ENCODE results near the gene FGFBP3. TPM values are rescaled to one million over a fixed set of nuclear protein-coding genes. Genes with fewer than 3 reads are reported as not detected.

FGFBP3 gene
- total RNA-seq = 0.77 TPM
- long read RNA-seq, partial matches to known transcripts = 0 of 1 reads
- long read RNA-seq, other reads (novel, unspliced or antisense) = 1 of 1 reads

DNA sequence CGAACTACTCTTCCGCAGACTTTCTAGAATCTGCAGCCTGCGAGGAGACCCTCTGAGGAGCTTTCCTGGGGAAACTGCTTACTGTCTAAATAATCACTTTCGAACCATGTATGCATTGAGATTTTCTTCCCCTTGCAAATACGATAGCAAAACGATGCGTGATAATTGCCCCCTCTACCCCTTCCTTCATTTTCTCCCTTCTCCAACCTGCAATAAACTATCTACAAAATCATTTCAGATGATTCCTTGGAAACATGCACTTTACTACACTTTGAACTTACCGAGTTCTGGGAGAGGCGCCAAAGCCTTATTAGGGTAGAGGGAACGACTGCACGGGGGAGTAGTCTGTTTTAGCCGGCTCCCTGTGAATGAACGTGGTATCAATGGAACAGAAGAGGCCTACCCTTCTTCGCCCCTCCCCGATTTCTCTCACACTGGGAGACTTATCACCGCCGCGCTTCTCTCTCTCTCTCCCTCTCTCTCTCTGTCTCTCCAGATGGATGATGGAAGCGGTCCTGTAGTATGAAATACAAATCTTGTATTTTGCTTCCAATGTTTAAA lies at the start of gene FGFBP3:
Gene FGFBP3 (minus strand): TSS at position 370 of the 561 bp plus-strand sequence. CDS start 517 bp downstream, outside the sequence.
- no peak for DNase-seq
- peaks cover 19% of the 10 kb centered on the region for H3K4me1 ChIP-seq
- TF ChIP-seq, protein P1, sequence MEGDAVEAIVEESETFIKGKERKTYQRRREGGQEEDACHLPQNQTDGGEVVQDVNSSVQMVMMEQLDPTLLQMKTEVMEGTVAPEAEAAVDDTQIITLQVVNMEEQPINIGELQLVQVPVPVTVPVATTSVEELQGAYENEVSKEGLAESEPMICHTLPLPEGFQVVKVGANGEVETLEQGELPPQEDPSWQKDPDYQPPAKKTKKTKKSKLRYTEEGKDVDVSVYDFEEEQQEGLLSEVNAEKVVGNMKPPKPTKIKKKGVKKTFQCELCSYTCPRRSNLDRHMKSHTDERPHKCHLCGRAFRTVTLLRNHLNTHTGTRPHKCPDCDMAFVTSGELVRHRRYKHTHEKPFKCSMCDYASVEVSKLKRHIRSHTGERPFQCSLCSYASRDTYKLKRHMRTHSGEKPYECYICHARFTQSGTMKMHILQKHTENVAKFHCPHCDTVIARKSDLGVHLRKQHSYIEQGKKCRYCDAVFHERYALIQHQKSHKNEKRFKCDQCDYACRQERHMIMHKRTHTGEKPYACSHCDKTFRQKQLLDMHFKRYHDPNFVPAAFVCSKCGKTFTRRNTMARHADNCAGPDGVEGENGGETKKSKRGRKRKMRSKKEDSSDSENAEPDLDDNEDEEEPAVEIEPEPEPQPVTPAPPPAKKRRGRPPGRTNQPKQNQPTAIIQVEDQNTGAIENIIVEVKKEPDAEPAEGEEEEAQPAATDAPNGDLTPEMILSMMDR (IDR thresholded peaks at IDR 0.05) = no peak
- no peaks in the 10 kb centered on the region for H3K36me3 ChIP-seq
- intact Hi-C loops (cut with DNase I) = no loop called here
- ATAC-seq = peak; percentile 34 to 36
- peak within 1 kb of the TSS; percentile 80 for H3K27ac ChIP-seq
- no peaks in the 10 kb centered on the region for H3K27me3 ChIP-seq (ENCODE audit: low read depth)
- H3K9me3 ChIP-seq = no peaks in the 10 kb centered on the region
- H3K4me3 ChIP-seq = peak within 1 kb of the TSS; percentile 88

GRCh38 chr10:91957091-91957490 lies 47.8 kb upstream of the FGFBP3 start:
- DNase-seq (no peak), ATAC-seq (no peak)
- intact Hi-C loops (cut with DNase I) = no loop called here
- Histone ChIP-seq H3K9me3 (no peaks in the 10 kb centered on the region), H3K27me3 (ENCODE audit: low read depth) (no peaks in the 10 kb centered on the region), H3K4me1 (no peaks in the 10 kb centered on the region), H3K4me3 (no peak overlapping the region), H3K36me3 (peaks cover 99% of the 10 kb centered on the region), H3K27ac (no peak overlapping the region)
- TF ChIP-seq, protein P1 (IDR thresholded peaks at IDR 0.05) = no peak

GRCh38 chr10:91955114-91955513 lies 45.8 kb upstream of the FGFBP3 start:
- H3K9me3 ChIP-seq = no peaks in the 10 kb centered on the region
- H3K4me1 ChIP-seq = no peaks in the 10 kb centered on the region
- TF ChIP-seq, protein P1 (IDR thresholded peaks at IDR 0.05) = no peak
- intact Hi-C loops (cut with DNase I) = no loop called here
- peaks cover 92% of the 10 kb centered on the region for H3K36me3 ChIP-seq
- H3K4me3 ChIP-seq = no peak overlapping the region
- ATAC-seq = no peak
- DNase-seq = no peak
- H3K27me3 ChIP-seq (ENCODE audit: low read depth) = no peaks in the 10 kb centered on the region
- H3K27ac ChIP-seq = no peak overlapping the region

GRCh38 chr10:91953600-91954160 lies 44.4 kb upstream of the FGFBP3 start:
- Histone ChIP-seq H3K4me3 (no peak overlapping the region), H3K4me1 (no peaks in the 10 kb centered on the region), H3K9me3 (no peaks in the 10 kb centered on the region), H3K27me3 (ENCODE audit: low read depth) (no peaks in the 10 kb centered on the region), H3K27ac (no peak overlapping the region), H3K36me3 (peaks cover 78% of the 10 kb centered on the region)
- TF ChIP-seq, protein P1 (IDR thresholded peaks at IDR 0.05) = no peak
- no peak for DNase-seq
- intact Hi-C loops (cut with DNase I) = no loop called here
- ATAC-seq = no peak

- TF ChIP-seq, protein P1 (IDR thresholded peaks at IDR 0.05) = no peak
- Histone ChIP-seq H3K36me3 (peaks cover 36% of the 10 kb centered on the region), H3K27me3 (ENCODE audit: low read depth) (no peaks in the 10 kb centered on the region), H3K9me3 (no peaks in the 10 kb centered on the region), H3K27ac (no peak overlapping the region), H3K4me3 (no peak overlapping the region), H3K4me1 (no peaks in the 10 kb centered on the region)
- intact Hi-C loops (cut with DNase I) = no loop called here
- no peak for DNase-seq
- ATAC-seq = no peak
These were observed 35.8 kb upstream of the FGFBP3 start for GRCh38 chr10:91944880-91945630.
